ENCODE results near the gene SPATA45. TPM values are rescaled to one million over a fixed set of nuclear protein-coding genes. Genes with fewer than 3 reads are reported as not detected.

The SPATA45 gene
- total and polyA plus RNA-seq, 2 of the 8 experiments (the other 6 are each of a cell fraction or from before 2014, with no cell fraction given) = 0.21 to 0.65 TPM

GRCh38 chr1:212805767-212806166, 41.7 kb downstream of the SPATA45 start:
- H4K20me1 ChIP-seq (replicated peaks in 1 of 2; ENCODE audit: control insufficient read depth in 1 of 2, insufficient read depth in 2 of 2, low read length in 2 of 2) = no peaks in the 10 kb centered on the region
- H3K9ac ChIP-seq (replicated peaks in 1 of 4; ENCODE audit: extremely low read depth in 1 of 4, low read depth in 3 of 4, low read length in 3 of 4) = no peak overlapping the region
- H4K8ac ChIP-seq (ENCODE audit: extremely low read depth, insufficient read depth, low read length) = no peak overlapping the region
- no peak overlapping the region for H3K4me2 ChIP-seq (ENCODE audit: insufficient read depth in 1 of 2, low read depth in 2 of 2, low read length in 2 of 2)
- peaks cover 0 to 5% (median 0%) of the 10 kb centered on the region in 4 experiments; a peak in 1 of 7 replicates for H3K4me1 ChIP-seq (replicated peaks in 1 of 4; ENCODE audit: control insufficient read depth in 3 of 4, insufficient read depth in 4 of 4, low read length in 3 of 4)
- no peaks in the 10 kb centered on the region for H3K23me2 ChIP-seq (ENCODE audit: low read depth, low read length)
- H3K18ac ChIP-seq (ENCODE audit: extremely low read depth, low read length) = no peak overlapping the region
- H3K9me3 ChIP-seq (ENCODE audit: insufficient read depth in 2 of 2, low read depth in 1 of 2, low read length in 1 of 2) = no peaks in the 10 kb centered on the region
- POLR2A ChIA-PET (ENCODE audit: partially characterized antibody) = interaction anchor here (0.7 to 1.7 kb wide), 4 partner anchors 12 to 174 kb away, joined by 3 to 4 read pairs (median 3); partner anchors contain the start of genes NSL1 and TATDN3
- FAIRE-seq (no peak), DNase-seq (ENCODE audit: low read depth in 1 of 2, low spot score in 2 of 2) (no peak)
- no peak overlapping the region for H2BK120ac ChIP-seq (replicated peaks; ENCODE audit: low read depth, low read length)
- no peaks in the 10 kb centered on the region for H3K27me3 ChIP-seq (replicated peaks in 1 of 4; ENCODE audit: control insufficient read depth in 3 of 4, extremely low read depth in 1 of 4, insufficient read depth in 3 of 4, low read length in 3 of 4)
- no peak overlapping the region for H3K56ac ChIP-seq (replicated peaks; ENCODE audit: insufficient read length, low read depth, low read length)
- H3K4me3 ChIP-seq (ENCODE audit: extremely low read depth in 1 of 4, insufficient read depth in 2 of 4, low read depth in 3 of 4, low read length in 4 of 4) = no peak overlapping the region
- no peak overlapping the region for H3K4ac ChIP-seq (replicated peaks; ENCODE audit: insufficient read length, low read depth, low read length)
- WGBS, 2 experiments (ENCODE audit: extremely low coverage in 1 of 2, insufficient coverage in 1 of 2, insufficient read length in 1 of 2, insufficient replicate concordance in 2 of 2, low coverage in 1 of 2, low lambda C conversion rate in 2 of 2, missing lambda C conversion rate in 1 of 2) = 86% methylated on average over 3 of the region's 3 CpGs; no CpG with 5 or more reads in 1 of the 2 experiments
- no peak overlapping the region for H3K23ac ChIP-seq (ENCODE audit: insufficient read length)
- H3K79me2 ChIP-seq (ENCODE audit: control insufficient read depth in 1 of 2, insufficient read depth in 2 of 2, low read length in 2 of 2) = no peaks in the 10 kb centered on the region
- H2AK5ac ChIP-seq (ENCODE audit: low read depth, low read length) = no peak overlapping the region
- no peaks in the 10 kb centered on the region for H3K79me1 ChIP-seq (ENCODE audit: low read depth, low read length)
- no peak overlapping the region for H4K5ac ChIP-seq (ENCODE audit: insufficient read length, low read depth, low read length)
- no peak overlapping the region for H2BK20ac ChIP-seq (ENCODE audit: low read length)
- H2BK15ac ChIP-seq (ENCODE audit: low read length) = no peak overlapping the region
- no peak overlapping the region for H3K27ac ChIP-seq (ENCODE audit: low read depth, low read length)
- no peak overlapping the region for H2AFZ ChIP-seq (ENCODE audit: low read length)
- peaks cover 3 to 30% (median 4%) of the 10 kb centered on the region in 4 experiments; a peak in 7 of 8 replicates for H3K36me3 ChIP-seq (ENCODE audit: control insufficient read depth in 2 of 4, insufficient read depth in 4 of 4, low read length in 3 of 4)
- CTCF ChIA-PET (ENCODE audit: partially characterized antibody) = interaction anchor here (0.6 to 2.8 kb wide), 4 partner anchors 9 to 189 kb away, joined by 3 to 18 read pairs (median 4); no protein-coding TSS in a partner anchor
- no peak overlapping the region for H3K14ac ChIP-seq (ENCODE audit: insufficient read length)
- H2BK12ac ChIP-seq (ENCODE audit: low read depth, low read length) = no peak overlapping the region
- no peak overlapping the region for H4K91ac ChIP-seq (replicated peaks; ENCODE audit: insufficient read length, low read length)
- no peak overlapping the region for H2BK5ac ChIP-seq (ENCODE audit: low read depth, low read length)
- TF ChIP-seq, protein P1, sequence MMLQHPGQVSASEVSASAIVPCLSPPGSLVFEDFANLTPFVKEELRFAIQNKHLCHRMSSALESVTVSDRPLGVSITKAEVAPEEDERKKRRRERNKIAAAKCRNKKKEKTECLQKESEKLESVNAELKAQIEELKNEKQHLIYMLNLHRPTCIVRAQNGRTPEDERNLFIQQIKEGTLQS (IDR thresholded peaks at IDR 0.05; ENCODE audit: insufficient read depth, low read depth, low read length) = no peak
- TF ChIP-seq SIN3A (conservative IDR thresholded peaks at IDR 0.05 in 1 of 2, IDR thresholded peaks at IDR 0.05 in 1 of 2; ENCODE audit: low read depth in 1 of 2, low read length in 2 of 2) (no peak), POLR2A (IDR thresholded peaks at IDR 0.05; ENCODE audit: control extremely low read depth in 1 of 2, low read depth in 2 of 2, low read length in 2 of 2) (no peak), RBBP5 (IDR thresholded peaks at IDR 0.05; ENCODE audit: borderline replicate concordance, low read depth, low read length) (no peak), RFX5 (IDR thresholded peaks at IDR 0.05; ENCODE audit: borderline replicate concordance, low read depth, low read length) (no peak), KDM1A (IDR thresholded peaks at IDR 0.05; ENCODE audit: borderline replicate concordance, low read length) (no peak), SIRT6 (IDR thresholded peaks at IDR 0.05; ENCODE audit: low read length) (no peak), RAD21 (IDR thresholded peaks at IDR 0.05 in 1 of 2, conservative IDR thresholded peaks at IDR 0.05 in 1 of 2; ENCODE audit: low read depth in 2 of 2, low read length in 2 of 2) (no peak), BRCA1 (IDR thresholded peaks at IDR 0.05; ENCODE audit: low read depth, low read length) (no peak), PHF8 (conservative IDR thresholded peaks at IDR 0.05; ENCODE audit: low read depth, low read length) (no peak), CEBPB (IDR thresholded peaks at IDR 0.05; ENCODE audit: low read depth, low read length) (no peak), POLR2AphosphoS5 (IDR thresholded peaks at IDR 0.05; ENCODE audit: low read depth, low read length) (no peak), EP300 (IDR thresholded peaks at IDR 0.05; ENCODE audit: borderline replicate concordance in 1 of 2, low read depth in 2 of 2, low read length in 2 of 2) (no peak)

Measured in H1 (cell line).